GM19240 (cell line): ENCODE data around the gene SEZ6L2.
"Not testable (repeated sequence)": the region's sequence is repeated elsewhere in the genome, so short reads cannot be mapped to it uniquely, and the experiment has no call there.

Experiments used
- DNase-seq: peaks from one replicate; pipeline ENCODE4 v3.0.0; 2011; ENCODE audit warnings: low spot score; ENCODE audit not compliant: insufficient read length

SEZ6L2 gene

DNA sequence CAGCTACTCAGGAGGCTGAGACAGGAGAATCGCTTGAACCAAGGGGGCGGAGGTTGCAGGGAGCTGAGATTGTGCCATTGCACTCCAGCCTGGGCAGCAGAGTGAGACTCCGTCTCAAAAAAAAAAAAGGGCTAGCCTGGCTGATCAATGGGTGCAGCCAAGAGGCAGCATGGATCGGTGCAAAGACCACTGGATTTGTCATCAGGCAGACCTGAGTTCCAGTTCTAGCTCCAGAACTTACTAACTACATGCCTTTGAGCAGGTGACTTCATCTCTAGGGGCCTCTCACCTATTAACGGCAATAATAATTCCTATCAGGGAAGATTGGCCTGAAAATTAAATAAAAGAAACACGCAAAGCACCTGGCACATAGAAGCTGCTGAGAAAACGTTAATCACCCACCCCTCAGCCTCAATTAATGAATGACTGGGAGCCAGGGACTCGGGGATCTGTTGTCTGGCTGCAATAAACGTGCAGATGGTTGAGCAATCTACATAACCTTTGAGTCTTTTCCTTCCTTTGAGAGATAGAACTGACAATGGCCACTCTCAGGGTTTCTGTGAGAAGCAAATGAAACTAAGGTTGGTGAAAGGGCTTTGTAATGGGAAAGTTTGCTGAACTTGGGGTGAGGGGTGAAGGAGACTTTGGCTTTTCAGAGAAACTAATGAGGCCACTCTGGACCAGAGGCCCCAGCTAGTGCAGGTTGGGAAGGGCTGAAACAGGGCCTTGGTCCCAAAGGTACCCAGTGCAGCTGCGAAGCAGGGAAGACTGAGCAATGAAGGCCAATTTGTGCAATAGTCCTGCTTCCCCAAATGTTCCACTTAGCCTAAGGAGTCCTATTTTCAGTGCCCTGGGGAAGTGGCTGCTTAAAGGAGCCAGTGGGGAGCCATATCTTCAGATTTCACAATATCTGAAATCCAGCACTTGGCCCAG lies 7.6 kb downstream of the SEZ6L2 start:
- no peak for DNase-seq

DNA sequence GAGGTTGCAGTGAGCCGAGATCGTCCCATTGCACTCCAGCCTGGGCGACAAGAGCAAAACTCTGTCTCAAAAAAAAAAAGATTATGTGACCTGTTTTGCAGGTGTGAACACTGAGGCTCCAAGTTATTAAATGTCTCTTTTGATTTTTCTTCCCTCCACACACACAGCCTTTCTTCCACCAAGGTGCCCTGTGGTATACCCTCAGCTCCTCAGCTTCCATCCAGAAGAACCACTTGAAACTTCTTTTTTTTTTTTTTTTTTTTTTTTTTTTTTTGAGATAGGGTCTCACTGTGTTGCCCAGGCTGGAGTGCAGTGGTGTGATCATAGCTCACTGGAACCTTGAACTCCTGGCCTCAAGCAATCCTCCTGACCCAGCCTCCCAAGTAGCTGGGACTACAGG lies 10.0 kb downstream of the SEZ6L2 start:
- DNase-seq = not testable (repeated sequence)

DNA sequence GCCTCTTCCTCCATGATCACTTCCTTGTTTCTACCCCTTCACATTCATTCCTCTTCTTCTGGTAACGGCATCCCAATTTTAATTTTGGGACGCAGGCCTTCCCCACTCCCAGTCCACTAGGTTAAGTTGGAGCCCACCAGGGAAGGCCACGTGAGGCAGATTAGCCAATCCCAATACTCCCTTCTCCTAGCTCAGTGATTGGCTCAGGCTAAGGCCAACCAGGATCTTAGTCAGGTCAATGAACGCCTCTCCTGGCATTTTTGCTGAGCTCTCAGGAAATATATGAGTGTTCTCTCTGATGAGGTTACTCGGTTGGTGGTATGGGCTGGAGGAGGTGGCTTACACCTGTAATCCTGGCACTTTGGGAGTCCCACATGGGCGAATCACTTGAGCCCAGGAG lies 15.4 kb downstream of the SEZ6L2 start:
- DNase-seq = no peak

DNA sequence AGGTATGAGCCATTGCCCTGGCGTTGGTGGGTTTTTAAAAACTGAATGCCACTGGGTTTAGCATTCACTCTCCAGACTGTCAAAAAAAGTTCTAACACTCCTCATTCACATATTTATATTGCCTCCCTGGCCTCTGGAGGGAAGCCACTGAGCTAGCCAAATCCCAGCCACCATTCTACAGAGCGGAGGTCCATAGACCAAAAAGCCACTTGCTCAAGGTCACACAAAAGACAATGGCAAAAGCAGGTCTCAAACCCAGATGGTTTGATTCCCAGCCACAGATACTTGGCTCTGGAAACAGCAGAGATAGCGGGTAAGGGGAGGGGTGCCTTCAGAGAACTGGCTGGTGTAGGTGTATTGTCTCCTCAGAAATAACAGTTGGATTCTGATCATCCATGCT lies 18.3 kb downstream of the SEZ6L2 start:
- DNase-seq = no peak

DNA sequence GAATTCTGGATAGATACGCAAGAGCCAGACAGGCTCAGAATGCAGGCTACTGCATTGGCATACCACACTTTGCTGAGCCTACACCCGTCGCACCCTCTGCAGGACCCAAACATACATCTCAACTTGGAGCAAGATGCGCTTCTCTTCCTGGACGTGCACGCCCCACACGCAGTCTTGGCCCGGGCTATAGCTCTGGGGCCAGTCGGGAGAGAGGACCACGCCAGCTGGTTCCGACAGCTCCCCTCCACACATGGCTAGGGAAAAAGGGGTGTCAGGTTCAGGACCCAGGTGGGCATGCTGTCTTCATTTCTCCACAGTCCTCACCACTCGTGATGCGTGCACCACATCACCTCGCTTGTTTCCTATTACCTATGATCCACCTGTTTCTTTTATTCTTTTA lies 21.2 kb downstream of the SEZ6L2 start:
- no peak for DNase-seq

DNA sequence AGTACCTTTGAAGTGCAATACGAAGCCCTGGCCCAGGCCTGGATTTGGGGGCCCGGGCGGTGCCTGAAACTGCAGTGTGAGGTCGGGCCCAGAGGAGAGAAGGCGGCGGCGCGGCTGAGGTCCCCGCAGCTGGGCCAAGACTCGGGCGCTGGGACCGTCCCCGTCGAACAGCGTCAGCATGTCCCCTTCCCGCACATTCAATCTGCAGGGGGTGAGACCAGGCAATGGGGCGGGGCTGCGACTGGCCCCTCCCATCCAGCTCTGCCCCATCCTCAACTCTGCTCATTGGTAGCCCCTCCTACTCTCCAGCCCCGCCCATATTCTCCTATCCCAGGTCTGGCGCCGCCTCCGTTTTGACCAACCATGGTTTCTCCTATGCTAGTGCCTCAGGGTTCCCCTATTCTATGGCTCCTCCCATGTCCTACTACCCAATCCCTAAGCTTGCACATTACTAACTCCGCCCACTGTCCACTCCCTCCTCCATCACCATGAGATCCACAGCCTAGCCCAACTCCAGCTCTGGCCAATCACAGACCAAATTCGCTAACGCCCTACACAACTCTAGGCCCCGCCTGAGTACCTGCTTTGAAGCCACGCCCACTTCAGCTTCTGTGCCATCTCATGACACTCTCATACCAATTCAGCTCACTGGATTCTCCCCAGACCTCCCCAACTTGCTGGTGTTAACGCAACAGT lies 21.9 kb downstream of the SEZ6L2 start:
- no peak for DNase-seq

DNA sequence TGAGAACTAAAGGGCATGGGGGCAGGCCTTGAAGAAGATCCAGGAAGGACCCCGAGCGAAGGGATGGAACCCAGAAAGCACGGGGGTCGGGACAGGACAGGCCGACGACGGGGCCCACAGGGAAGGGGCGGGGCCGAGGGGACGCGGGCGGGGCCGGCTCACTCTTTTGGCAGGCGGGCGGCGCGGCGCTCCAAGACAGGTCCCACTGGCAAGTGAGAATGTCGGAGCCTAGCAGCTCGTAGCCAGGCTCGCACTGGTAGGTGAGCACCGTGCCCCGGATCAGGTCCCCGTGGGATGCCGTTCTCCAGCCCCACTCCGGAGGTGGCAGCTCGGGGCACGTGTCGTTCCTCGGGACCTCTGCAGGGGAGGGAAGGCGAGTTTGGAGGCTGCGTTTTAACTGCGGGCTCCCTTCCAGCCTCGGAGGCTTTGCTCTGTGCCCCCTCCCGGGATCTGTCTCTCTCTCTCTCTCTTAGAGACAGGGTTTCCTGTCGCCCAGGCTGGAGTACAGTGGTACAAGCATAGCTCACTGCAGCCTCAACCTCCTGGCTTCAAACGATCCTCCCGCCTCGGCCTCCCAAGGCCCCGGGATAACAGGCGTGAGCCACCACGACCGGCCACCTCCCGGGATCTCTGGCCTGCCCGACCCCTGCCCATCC lies 22.6 kb downstream of the SEZ6L2 start:
- DNase-seq = no peak

DNA sequence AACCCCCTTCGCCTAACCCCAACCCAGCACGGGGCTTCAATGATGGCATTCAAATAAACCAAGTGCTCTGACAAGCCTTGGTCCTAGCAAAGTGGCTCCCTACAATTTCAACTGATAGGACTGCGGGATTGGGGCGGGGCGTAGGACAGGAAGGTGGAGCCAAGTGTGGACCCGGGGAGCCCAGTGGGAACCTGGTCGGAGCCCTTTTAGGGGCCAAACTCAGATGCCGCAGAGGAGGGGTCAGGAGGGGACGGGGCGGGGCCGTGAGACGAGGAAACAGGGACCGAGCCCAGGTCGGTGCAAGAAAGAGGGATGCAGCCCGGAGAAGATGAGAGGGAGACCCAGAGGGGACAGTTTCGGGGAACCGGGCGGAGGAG lies 23.1 kb downstream of the SEZ6L2 start:
- DNase-seq = no peak

DNA sequence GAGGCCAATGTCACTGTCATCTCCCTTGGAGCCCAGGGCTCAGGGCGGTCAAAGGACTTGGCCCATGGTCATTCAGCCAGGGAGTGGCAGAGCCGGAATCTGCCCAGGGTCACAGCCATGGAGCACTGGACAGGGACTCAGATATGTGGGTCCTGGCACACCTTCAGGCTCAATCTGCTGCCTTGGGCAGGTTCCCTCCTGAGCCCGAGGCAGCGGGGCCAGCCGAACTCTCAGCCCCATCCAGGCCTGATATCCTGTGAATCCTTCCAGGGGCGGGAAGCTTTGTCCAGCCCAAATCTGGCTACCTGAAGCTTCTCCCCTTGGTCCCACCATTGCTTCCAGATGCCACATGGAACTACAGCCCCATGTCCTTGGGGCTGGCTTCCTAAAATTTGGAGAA lies 24.1 kb downstream of the SEZ6L2 start:
- no peak for DNase-seq

DNA sequence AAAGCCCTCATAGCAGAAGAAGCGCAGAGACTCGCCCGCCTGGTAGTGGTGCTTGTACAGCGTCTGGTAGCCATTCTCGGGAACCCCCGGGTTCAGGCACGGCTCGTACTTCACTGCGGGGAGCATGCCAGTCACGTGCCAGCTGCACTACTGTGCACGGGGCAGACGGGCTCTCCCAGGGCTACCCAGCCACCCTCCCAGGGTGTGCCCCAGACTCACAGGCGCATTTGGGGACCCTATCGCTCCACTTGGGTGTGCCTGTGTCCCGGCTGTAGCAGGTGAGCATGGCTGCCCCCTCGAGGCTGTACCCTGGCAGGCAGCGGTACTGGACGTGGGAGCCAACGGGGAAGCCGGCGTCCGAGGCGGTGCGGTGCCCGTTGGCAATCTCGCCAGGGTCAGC lies 26.0 kb downstream of the SEZ6L2 start:
- no peak for DNase-seq

DNA sequence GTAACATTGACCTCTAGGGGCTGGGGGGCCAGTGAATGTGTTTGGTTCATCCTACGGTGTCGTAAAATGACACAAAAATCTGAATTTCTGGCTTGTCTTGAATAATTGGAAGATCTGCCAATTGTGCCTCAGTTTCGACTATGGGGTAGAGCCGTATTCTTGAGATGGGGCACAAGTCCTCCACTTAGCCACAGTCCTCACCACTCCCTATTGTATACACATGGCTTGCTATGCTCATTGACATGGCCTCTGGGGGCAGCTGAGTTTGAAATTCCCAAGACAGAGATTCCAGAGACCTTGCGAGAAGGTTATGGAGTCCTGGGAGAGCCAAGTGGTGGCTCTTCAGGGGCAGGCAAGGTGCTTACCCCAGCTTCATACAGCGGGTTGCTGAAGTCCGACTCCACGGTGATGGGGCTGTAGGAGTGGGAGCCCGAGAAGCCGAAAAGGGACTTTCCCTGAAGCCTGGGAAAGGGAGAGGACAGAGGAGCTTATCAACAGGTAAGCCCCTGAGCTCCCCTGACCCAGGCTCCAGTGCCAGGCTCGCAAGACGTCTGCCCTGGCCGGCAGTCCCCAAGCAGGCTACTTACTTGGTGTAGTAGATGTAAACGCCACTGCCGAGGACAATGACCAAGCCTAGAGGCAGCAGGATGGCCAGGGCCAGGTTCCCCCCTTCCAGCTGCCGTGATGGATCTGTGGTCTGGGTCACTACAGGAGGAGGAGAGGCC lies 27.4 kb downstream of the SEZ6L2 start:
- no peak for DNase-seq

DNA sequence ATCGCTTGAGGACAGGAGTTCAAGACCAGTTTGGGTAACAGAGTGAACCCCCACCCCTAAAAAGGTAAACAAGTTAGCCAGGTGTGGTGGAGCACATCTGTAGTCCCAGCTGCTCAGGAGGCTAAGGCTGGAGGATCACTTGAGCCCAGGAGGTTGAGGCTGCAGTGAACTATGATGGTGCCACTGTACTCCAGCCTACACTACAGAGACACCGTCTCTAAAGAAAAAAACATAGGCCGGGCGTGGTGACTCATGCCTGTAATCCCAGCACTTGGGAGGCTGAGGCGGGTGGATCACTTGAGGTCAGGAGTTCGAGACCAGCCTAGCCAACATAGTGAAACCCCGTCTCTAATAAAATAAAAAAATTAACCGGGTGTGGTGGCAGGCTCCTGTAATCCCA lies 30.3 kb downstream of the SEZ6L2 start:
- not testable (repeated sequence) for DNase-seq

DNA sequence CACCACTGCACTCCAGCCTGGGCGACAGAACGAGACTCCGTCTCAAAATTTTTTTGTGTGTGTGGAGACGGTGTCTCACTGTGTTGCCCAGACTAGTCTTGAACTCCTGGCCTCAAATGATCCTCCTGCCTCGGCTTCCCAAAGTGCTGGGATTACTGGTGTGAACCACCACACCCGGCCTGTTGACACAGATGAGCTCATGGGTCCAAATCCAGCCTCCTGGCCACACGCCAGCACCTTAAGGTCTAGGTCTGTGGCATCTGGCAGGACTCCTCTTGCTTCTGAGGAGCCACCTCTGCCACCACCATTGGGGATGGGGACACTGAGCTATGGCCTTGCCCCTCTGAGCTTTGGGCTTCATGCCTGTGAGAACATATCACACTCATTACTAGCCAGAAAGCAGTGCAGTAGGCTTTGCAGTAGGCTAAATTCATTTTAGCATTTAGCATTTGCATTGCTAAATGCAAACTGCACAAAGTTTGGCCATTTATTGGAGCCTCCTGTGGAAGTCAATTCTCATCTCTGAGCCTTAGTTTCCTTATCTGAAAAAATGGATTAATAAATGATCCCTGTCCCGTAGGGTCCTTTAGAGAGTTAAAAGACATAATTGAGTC lies 30.8 kb downstream of the SEZ6L2 start:
- DNase-seq = no peak

DNA sequence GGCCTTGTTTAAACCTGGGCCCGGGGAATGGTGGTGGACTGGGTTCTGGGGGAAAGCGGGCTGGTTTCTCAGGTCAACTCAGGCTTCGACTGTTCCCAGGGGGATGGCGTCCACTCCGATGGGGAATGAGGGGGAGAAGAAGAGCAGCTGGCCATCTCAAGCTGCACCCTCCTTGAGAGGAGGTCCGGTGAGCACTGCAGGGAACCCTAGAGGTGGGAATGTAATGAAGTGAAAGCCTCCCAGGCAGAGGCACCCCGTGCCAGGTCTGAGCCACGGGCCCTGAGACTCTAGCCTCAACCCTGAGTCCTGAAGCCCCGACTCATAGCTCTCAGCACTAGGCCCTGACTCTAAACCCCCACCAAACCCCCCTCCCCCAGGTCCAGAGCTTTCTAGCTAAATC lies 35.1 kb downstream of the SEZ6L2 start:
- DNase-seq = no peak

DNA sequence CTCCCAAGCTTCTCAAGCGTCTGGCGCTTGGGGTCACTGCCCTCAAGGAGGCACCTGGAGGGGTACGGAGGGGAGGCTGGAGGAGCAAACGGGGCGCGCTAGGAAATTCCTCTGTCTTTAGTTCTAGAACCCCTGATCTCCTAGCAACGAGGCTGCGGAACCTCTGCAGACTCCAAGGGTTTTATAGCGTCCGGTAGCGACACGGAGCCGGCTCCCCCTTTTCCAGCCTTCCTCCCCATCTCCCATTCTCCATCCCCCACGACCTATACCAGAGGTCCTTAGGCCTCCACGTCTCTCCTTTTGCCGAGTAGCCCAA lies 35.7 kb downstream of the SEZ6L2 start:
- no peak for DNase-seq

DNA sequence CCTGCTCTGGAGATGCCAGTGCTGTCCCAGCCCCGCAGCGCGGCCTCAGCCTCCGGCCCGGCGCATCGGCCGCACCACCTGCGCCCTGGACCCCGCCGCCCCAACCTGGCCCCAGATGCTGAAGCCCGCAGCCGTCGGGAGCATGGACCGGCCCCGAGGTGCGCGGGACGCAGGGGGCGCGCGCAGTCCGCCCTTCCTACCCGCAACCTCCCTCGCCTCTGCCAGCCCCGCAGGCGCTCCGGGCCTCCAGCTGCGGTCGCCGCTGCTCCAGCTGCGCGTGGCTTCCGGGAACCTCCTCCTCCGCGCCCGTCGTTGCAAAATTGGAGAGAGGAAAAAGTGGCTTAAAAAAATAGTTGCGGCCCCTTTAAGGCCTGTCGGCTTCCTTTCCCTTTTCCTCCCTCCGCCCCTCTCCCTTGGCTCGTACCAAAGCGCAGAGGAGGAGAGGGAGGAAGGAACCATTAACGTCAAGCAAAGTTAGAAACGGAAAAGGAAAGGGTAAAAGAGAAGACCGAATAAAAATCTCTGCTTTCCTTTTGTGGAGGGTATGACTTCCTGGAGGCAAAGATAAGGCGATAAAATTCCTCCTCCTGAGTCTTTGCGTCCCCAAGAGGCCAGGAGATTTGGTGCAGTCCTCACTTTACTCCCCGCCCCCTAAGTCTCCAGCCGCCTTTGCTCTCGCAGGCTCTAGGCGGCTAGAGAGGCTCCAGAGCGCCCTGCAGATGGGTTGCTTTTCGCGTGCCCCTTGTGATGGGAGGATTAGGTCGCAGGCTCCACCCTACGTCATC lies 36.3 kb downstream of the SEZ6L2 start, which contains the start of gene CDIPT:
Gene CDIPT (minus strand): TSS at position 343 of the 785 bp plus-strand sequence. CDS start 369 bp downstream, outside the sequence.
- DNase-seq = peak; percentile 86

DNA sequence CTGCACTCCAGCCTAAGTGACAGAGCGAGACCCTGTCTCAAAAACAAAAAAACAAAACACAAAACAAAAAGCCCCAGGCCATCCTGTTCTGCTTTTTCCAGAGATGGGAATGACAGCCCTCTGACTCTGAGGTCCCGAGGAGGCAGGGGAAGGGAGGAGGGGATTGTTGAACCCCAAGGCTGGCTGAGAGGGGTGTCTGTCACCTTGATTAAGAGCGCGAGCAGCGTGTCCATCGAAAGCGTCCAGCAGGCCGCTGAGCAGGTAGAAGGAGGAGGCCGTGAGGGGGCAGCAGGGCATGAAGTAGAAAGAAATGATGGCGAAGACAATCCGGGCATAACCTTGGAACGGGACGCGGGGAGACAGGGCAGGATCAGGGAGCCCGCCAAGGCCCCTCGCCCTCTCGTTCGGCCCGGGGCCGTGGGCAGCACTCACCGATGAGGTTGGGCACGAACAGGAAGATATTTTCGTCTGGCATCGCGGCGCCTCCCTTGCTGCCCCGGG lies 36.9 kb downstream of the SEZ6L2 start:
- no peak for DNase-seq

DNA sequence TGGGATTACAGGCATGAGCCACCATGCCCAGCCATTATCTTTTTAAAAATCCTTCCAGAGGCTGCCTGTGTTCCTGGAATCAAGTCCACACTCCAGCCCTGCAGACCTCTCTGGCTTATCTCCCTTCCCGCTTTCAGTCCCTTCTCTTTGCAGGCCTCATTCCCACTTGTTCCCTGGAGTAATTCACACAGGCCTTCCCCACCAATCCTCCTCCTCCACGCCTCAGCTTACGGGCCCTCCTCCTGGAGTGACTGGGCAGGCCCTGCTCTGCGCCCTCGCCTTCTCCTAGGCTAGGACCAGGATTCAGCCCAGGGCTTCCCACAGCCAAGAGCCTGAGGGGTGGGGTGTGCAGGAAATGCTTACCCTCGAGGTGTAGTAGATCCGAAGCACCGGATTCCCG lies 39.1 kb downstream of the SEZ6L2 start:
- DNase-seq = no peak

DNA sequence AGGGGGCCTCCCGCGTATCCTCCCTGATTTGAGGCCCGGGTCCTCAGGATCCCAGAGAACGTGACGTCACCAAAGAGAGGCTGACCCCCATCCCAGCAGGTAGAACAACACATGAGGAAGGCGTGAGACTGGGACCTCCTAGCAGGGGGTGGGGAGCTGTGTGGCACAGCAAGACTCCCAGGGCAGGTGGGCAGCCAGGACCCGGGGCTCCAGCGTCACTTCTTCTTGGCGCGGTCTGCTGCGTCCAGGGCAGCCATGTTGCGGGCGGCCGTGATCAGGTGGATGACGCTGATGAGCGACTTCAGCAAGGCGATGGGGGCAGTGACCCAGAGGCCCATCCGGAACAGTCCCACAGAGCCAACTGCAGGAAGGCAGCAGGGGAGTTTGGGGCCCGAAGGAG lies 40.4 kb downstream of the SEZ6L2 start:
- DNase-seq = no peak

DNA sequence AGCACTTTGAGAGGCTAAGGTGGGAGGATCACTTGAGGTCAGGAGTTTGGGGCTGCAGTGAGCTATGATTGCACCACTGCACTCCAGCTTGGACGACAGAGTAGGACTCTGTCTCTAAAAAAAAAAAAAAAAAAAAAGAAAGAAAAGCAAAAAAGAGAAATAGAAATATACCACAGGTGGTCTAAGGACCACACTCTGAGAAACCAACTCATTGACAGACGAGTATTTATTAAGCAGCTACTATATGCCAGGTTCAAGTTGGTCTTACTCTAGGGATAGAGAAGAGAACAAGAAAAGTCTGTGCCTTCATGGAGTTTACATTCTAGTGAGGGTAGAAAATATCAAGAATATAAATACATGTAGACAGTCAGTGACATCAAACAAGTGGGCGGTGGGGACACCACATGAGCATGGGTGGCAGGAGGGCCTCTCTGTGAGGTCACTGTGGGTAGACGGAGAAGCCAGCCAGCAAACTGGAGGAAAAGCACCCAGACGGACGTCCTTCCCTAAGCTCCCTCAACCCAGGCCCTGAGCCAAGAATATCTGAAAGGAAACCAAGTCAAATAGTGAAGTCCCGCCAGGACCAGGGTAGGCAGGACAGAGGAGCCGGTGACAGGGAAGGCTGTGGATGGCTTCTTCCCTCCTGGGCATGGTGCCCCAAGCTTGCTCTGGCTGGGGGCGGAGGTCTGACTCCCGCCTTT lies 41.1 kb downstream of the SEZ6L2 start:
- DNase-seq = no peak
